Astrocyte of the cerebellum (primary cell): Measurements from ENCODE around the gene USP26.

Experiments used
- DNase-seq: peaks from one replicate; pipeline ENCODE4 v3.0.0-alpha.2; 2011; ENCODE audit warnings: low read depth
- H3K4me3 ChIP-seq: 2 replicates; pipeline ENCODE4 v1.5.1; 2011; ENCODE audit warnings: mild to moderate bottlenecking, low read depth, low read length, moderate library complexity
- in situ Hi-C: cut with HindIII; loops from 2 replicates; pipeline ENCODE4 v1.10.0; 2017; ENCODE audit warnings: low sequenced_read_pairs
- TF ChIP-seq, protein P1 (sequence below): IDR thresholded peaks from 2 replicates; pipeline ENCODE4 v1.5.1; 2012; ENCODE audit warnings: low read length, low read depth, moderate library complexity, mild to moderate bottlenecking; ENCODE audit errors: missing control alignments

The USP26 gene

DNA sequence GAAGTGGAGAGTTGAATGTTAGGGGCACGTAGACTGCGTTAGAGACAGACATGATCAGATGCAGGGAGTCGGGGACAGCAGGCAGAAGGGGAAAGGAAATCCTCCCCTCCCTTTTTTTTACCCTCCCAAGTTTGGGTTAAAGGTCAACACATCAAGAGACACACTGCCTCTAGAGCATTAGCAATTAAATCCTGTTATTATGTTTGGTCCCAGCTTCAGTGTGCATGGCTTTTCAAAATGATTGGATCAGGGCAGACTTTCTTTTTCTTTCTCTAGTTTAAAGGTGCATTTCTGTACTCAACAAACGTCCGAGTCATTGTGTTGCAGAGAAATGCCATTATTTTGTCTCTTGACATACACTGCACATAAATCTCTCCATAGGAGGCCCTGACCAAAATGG is 63.9 kb downstream of the USP26 start:
- TF ChIP-seq, protein P1, sequence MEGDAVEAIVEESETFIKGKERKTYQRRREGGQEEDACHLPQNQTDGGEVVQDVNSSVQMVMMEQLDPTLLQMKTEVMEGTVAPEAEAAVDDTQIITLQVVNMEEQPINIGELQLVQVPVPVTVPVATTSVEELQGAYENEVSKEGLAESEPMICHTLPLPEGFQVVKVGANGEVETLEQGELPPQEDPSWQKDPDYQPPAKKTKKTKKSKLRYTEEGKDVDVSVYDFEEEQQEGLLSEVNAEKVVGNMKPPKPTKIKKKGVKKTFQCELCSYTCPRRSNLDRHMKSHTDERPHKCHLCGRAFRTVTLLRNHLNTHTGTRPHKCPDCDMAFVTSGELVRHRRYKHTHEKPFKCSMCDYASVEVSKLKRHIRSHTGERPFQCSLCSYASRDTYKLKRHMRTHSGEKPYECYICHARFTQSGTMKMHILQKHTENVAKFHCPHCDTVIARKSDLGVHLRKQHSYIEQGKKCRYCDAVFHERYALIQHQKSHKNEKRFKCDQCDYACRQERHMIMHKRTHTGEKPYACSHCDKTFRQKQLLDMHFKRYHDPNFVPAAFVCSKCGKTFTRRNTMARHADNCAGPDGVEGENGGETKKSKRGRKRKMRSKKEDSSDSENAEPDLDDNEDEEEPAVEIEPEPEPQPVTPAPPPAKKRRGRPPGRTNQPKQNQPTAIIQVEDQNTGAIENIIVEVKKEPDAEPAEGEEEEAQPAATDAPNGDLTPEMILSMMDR, result no peak
- no peak for DNase-seq
- in situ Hi-C loops, result no loop called here
- no peak overlapping the region for H3K4me3 ChIP-seq

DNA sequence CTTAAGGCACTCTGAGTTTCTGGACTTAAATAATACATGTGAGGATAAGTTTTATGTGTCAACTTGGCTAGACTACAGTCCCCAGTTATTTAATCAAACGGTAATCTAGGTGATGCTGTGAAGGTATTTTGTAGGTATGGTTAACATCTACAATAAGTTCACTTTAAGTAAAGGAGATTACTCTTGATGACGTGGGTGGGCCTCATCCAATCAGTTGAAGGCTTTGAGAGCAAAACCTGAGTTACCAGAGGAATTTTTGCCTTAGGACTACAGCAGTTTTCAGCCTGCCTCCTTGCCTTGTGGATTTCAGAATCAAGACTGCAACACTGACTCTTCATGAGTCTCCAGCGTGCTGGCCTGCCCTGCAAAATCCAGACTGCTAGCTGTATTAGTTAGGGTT is 78.7 kb downstream of the USP26 start:
- H3K4me3 ChIP-seq, result no peak overlapping the region
- in situ Hi-C loops, result no loop called here
- DNase-seq, result no peak
- TF ChIP-seq, protein P1, result no peak

DNA sequence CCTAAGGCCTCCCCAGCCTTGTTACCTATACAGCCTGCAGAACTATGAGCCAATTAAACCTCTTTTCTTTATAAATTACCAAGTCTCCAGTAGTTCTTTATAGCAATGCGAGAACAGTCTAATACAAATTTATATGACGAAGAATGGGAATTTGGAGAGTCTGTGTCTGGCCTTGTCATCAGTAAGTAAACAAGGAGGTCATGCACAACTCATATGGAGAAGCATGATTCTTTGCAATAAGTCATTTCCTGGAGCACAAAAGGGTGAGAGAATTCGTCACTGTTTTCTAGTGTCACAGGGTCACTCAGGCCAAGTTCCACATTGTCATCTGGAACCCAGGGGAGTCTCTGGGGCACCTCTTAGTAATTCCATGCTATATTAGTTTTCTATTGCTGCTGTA is 89.5 kb downstream of the USP26 start:
- no peak for DNase-seq
- TF ChIP-seq, protein P1, result no peak
- in situ Hi-C loops, result no loop called here
- H3K4me3 ChIP-seq, result no peak overlapping the region

DNA sequence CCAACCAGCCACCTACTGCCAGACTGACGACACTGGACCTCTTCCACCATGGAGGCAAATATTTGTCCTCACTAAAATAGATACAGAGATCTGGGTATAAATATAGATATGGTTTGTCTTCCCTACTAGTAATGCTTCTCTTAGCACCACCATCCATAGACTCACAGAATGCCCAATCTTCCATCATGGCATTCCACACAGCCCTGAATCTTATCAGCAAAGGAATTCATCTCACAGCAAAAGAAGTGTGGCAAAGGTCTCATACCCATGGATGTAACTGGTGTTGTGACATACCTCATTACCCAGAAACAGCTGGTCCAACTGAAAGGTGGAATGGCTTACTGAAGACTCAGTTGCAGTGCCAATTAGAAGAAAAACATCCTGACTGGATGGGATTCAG is 91.3 kb downstream of the USP26 start:
- in situ Hi-C loops, result no loop called here
- TF ChIP-seq, protein P1, result no peak
- no peak overlapping the region for H3K4me3 ChIP-seq
- no peak for DNase-seq

DNA sequence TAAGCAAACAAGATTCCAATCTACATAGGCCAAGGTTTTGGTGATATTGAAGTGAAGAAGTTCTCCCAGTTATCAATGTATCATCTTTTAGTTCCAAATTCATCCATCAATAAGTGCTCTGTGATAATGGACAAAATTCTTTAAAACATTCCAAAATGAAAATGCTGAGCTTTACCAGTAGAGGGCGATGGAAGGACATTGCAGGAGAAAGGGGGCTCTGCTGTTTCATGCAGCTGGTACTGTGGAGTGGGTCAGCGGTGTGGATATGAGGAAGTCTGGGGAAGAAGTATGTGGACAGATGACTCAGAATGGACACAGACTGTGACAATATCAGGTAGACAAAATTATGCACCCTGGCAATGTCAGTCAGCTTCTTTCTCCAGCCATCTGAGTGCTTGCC is 91.9 kb downstream of the USP26 start:
- in situ Hi-C loops, result no loop called here
- no peak overlapping the region for H3K4me3 ChIP-seq
- no peak for DNase-seq
- TF ChIP-seq, protein P1, result peak; percentile 68

DNA sequence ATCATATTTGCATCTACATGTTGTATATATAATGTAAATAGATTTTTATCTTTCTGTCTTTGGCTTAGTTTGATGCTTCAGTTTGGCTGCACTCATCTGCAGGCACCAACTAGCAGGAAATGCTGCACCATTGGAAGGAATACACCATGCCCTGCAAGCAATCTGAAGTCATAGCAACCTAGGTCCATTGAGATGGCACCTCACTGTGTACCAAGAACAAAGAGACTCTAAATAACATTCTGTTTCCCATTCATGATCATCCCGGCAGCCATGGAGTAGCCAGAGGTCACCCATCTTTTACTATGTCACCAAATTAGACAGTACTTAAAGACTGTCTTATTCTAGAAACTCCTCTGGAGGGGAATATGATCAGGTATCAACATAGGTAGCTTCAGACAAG is 97.7 kb downstream of the USP26 start:
- no peak for DNase-seq
- no peak overlapping the region for H3K4me3 ChIP-seq
- TF ChIP-seq, protein P1, result no peak
- in situ Hi-C loops, result no loop called here

DNA sequence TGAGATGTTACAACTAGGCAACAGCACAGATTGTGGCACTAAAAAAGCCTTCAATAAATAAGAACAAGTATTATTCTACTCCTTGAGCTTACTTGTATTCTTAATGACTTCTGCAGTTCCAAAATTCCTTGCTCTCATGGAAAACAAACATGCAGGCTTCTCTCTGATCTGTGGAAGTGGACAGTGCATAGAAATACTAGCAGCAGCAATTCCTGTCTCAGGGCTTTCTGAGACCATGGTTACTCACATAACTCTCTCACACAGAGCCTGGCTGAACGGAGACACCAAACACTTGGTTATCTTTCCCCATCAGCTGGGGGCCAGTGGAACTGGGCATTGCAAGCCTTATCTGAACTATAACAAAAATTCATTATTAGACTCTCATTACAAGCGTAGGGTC is 106.1 kb downstream of the USP26 start:
- TF ChIP-seq, protein P1, result no peak
- no peak overlapping the region for H3K4me3 ChIP-seq
- in situ Hi-C loops, result no loop called here
- DNase-seq, result no peak
